ENCODE measurements around the gene CTSC.

The CTSC gene

GRCh38 chr11:88315015-88315414 lies 22.5 kb downstream of the CTSC start:
- no peak for DNase-seq

- DNase-seq = no peak
Observed at GRCh38 chr11:88313441-88313840, 24.1 kb downstream of the CTSC start.

GRCh38 chr11:88312628-88313027 lies 24.9 kb downstream of the CTSC start:
- no peak for DNase-seq

GRCh38 chr11:88310246-88310645 lies 27.3 kb downstream of the CTSC start:
- no peak for DNase-seq

GRCh38 chr11:88308576-88308975 lies 29.0 kb downstream of the CTSC start:
- no peak for DNase-seq

GRCh38 chr11:88307749-88308425 lies 29.6 kb downstream of the CTSC start:
- no peak for DNase-seq

- no peak for DNase-seq
Observed at GRCh38 chr11:88306785-88307184, 30.8 kb downstream of the CTSC start.

GRCh38 chr11:88305430-88305829 lies 32.1 kb downstream of the CTSC start:
- DNase-seq = no peak

- DNase-seq = no peak
Observed at GRCh38 chr11:88304352-88304751, 33.2 kb downstream of the CTSC start.

GRCh38 chr11:88303037-88303436 lies 34.5 kb downstream of the CTSC start:
- DNase-seq = peak; percentile 29

- DNase-seq = peak; percentile 68
Observed at GRCh38 chr11:88301488-88302140, 35.9 kb downstream of the CTSC start.

GRCh38 chr11:88300888-88301487 lies 36.5 kb downstream of the CTSC start:
- DNase-seq = peak; percentile 49

GRCh38 chr11:88297863-88298262 lies 39.7 kb downstream of the CTSC start:
- DNase-seq = no peak

GRCh38 chr11:88297421-88297820 lies 40.1 kb downstream of the CTSC start:
- no peak for DNase-seq

GRCh38 chr11:88295028-88295427 lies 42.5 kb downstream of the CTSC start:
- DNase-seq = no peak

GRCh38 chr11:88293931-88294330 lies 43.6 kb downstream of the CTSC start:
- no peak for DNase-seq

- no peak for DNase-seq
Observed at GRCh38 chr11:88292171-88292843, 45.2 kb downstream of the CTSC start.

- DNase-seq = no peak
Observed at GRCh38 chr11:88288560-88288959, 49.0 kb downstream of the CTSC start.

GRCh38 chr11:88284336-88285050 lies 53.0 kb downstream of the CTSC start:
- no peak for DNase-seq

GRCh38 chr11:88282747-88283515 lies 54.6 kb downstream of the CTSC start:
- no peak for DNase-seq

GRCh38 chr11:88281317-88281712 lies 56.2 kb downstream of the CTSC start:
- DNase-seq = no peak

GRCh38 chr11:88280673-88281316 lies 56.7 kb downstream of the CTSC start:
- no peak for DNase-seq

All from CD4-positive, alpha-beta T cell treated with Interleukin-17A for 1 hour (primary cell).